ENCODE results near the gene TTLL1.
"Not testable (repeated sequence)": the region's sequence is repeated elsewhere in the genome, so short reads cannot be mapped to it uniquely, and the experiment has no call there.

- not testable (repeated sequence) for TF ChIP-seq CTCF, POLR2A, EP300 (IDR thresholded peaks at IDR 0.05)
These were observed 14.9 kb upstream of the TTLL1 start for GRCh38 chr22:43104056-43104625.
